PFSK-1 (cell line): ENCODE measurements around the gene UMODL1.

Source experiments
- FOXP2 ChIP-seq: optimal IDR thresholded peaks from 2 replicates; pipeline ENCODE3; 2011; ENCODE audit warnings: borderline replicate concordance, control low read depth, inconsistent platforms; ENCODE audit not compliant: insufficient read depth; ENCODE audit errors: extremely low read length, extremely low read depth
- POLR2AphosphoS5 ChIP-seq: IDR thresholded peaks from 2 replicates; pipeline ENCODE4 v1.6.1; 2012; ENCODE audit warnings: low read depth, mild to moderate bottlenecking, control low read depth, low read length, moderate library complexity
- SIN3A ChIP-seq: IDR thresholded peaks from 2 replicates; pipeline ENCODE4 v1.6.1; 2012; ENCODE audit warnings: mild to moderate bottlenecking, low read length, moderate library complexity, borderline replicate concordance; ENCODE audit not compliant: insufficient read depth
- TAF1 ChIP-seq: IDR thresholded peaks from 2 replicates; pipeline ENCODE4 v1.6.1; 2012; ENCODE audit warnings: low read length, control low read depth, borderline replicate concordance; ENCODE audit not compliant: insufficient read depth
- TF ChIP-seq, protein P1 (sequence below), 2 experiments: IDR thresholded peaks; 2 replicates each; pipeline versions ENCODE4 v1.6.1 to v1.8.0; 2011 to 2012; ENCODE audit warnings: low read depth in 2 of 2, low read length in 2 of 2, control low read depth in 1 of 2, inconsistent platforms in 1 of 2, mild to moderate bottlenecking in 1 of 2, moderate library complexity in 1 of 2; ENCODE audit not compliant: insufficient read depth in 1 of 2

UMODL1 gene

GRCh38 chr21:42069843-42070242 lies 1.3 kb upstream of the UMODL1 start:
- TF ChIP-seq, protein P1, sequence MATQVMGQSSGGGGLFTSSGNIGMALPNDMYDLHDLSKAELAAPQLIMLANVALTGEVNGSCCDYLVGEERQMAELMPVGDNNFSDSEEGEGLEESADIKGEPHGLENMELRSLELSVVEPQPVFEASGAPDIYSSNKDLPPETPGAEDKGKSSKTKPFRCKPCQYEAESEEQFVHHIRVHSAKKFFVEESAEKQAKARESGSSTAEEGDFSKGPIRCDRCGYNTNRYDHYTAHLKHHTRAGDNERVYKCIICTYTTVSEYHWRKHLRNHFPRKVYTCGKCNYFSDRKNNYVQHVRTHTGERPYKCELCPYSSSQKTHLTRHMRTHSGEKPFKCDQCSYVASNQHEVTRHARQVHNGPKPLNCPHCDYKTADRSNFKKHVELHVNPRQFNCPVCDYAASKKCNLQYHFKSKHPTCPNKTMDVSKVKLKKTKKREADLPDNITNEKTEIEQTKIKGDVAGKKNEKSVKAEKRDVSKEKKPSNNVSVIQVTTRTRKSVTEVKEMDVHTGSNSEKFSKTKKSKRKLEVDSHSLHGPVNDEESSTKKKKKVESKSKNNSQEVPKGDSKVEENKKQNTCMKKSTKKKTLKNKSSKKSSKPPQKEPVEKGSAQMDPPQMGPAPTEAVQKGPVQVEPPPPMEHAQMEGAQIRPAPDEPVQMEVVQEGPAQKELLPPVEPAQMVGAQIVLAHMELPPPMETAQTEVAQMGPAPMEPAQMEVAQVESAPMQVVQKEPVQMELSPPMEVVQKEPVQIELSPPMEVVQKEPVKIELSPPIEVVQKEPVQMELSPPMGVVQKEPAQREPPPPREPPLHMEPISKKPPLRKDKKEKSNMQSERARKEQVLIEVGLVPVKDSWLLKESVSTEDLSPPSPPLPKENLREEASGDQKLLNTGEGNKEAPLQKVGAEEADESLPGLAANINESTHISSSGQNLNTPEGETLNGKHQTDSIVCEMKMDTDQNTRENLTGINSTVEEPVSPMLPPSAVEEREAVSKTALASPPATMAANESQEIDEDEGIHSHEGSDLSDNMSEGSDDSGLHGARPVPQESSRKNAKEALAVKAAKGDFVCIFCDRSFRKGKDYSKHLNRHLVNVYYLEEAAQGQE (IDR thresholded peaks at IDR 0.05; ENCODE audit: insufficient read depth in 1 of 2, low read depth in 2 of 2, low read length in 2 of 2), result no peak
- TF ChIP-seq TAF1 (no peak), FOXP2 (no peak), SIN3A (no peak), POLR2AphosphoS5 (no peak)

DNA sequence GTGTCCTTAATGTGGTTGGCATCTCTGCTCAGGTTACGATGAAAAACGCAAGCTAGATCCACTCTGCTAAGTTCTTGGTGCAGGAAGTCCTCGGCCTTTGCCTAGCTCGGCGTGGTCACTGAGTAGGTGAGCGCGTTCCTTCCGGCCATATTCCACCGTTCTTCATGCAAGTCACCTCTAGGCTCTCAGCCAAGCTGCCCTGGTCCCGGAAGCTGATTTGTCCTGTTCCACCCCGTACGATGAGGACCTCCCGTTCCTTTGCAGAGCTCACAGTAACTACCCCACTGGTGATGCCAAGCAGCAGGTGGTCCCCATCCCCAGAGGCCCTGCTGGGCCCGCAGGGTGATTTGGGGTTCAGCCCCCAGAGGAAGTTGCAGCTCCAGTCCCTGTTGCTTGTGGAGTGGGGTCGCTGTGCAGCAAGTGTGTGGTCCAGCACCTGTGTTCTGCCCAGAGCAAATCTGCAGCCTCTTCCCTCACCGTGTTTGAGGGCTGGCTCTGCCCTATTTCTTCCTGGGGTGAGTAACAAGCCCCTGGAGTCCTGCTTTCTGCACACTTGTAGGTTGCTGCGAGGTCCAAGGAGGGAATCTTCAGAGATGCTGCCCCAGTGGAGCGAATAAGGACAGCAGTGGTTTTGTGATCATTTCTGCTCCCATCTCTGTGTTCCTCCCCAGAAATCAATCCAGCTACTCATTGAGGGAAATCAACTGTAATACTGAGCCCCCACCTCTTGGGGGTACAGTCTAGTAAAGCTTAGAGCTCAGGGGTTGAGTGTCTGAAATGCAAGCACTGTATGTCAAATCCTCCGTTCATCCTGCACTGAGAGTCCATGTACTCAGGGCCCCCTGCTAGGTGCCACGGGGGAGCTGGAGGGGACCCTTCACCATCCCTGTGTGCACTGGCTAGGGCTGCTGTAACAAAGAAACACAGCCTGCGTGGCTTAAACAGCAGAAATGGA lies 2.3 kb downstream of the UMODL1 start:
- TF ChIP-seq POLR2AphosphoS5 (no peak), SIN3A (no peak), FOXP2 (no peak)
- TF ChIP-seq, protein P1 (IDR thresholded peaks at IDR 0.05; ENCODE audit: insufficient read depth in 1 of 2, low read depth in 2 of 2, low read length in 2 of 2), result no peak

GRCh38 chr21:42075686-42076471 lies 4.8 kb downstream of the UMODL1 start:
- TF ChIP-seq SIN3A (no peak), POLR2AphosphoS5 (no peak), TAF1 (no peak), FOXP2 (no peak)
- TF ChIP-seq, protein P1 (IDR thresholded peaks at IDR 0.05; ENCODE audit: insufficient read depth in 1 of 2, low read depth in 2 of 2, low read length in 2 of 2), result no peak

DNA sequence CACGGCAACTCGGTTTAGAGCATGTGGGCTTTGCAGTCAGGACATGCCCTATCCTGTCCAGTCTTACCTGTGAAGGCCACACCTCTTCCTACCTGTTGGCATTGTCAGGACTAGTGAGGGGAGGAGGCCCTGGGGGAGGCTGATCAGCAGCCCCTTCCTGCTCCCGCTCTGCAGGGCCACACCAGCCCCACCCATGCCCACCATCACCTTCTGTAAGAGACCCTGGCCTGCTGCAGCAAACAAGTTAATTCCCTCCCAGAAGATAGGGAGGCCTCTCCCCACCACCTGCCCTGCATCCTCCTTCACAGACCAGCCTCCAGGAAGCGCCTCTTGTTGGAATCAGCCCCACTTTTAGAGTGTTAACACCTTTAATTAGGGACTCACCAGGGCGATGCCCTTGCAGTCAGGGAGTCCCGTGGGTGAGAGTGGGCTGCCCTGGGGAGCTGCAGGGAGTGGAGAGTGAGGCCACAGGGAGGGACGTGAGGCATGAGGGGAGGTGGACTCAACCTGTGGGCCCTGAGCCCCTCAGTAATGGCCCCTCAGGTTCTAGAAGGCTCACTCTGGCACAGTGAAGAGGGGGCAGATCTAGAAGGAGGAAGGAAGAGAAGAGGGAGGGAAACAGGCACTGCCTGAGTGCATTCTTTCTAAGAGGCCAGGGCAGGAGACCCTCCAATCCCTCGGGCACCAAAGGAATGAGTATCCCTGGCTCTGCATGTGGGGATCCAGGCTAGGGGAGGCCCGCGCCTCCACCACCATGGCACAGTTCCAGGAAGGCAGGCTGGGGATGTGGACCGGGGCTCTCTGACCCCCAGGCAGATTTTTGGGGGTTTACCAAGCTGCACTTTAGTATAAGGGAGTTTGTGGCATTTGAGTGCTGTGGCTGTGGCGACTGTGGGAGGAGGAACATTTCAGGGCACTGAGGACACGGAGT lies 8.2 kb downstream of the UMODL1 start:
- TF ChIP-seq, protein P1 (IDR thresholded peaks at IDR 0.05; ENCODE audit: insufficient read depth in 1 of 2, low read depth in 2 of 2, low read length in 2 of 2), result no peak
- no peak for TF ChIP-seq FOXP2
- no peak for TF ChIP-seq TAF1
- TF ChIP-seq POLR2AphosphoS5, result no peak
- no peak for TF ChIP-seq SIN3A
